ENCODE data around the gene RAB1A.

The RAB1A gene

DNA sequence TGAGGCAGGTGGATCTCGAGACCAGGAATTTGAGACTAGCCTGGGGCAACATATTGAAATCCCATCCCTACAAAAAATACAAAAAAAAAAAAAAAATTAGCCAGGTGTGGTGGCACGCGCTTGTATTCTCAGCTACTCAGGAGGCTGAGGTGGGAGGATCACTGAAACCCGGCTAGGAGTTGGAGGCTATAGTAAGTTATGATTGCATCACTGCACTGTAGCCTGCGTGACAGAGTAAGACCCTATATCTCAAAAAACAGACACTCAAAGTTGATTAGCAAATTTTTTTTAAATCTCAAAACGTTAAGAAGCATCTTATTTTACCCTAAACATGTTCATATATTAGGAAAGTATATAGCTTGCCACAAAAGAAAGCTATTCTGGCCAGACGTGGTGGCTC lies 7.6 kb downstream of the RAB1A start:
- no peak overlapping the region for H3K9ac ChIP-seq (ENCODE audit: low read length)
- no peaks in the 10 kb centered on the region for H3K9me3 ChIP-seq (ENCODE audit: insufficient read depth, low read depth, low read length)
- no peaks in the 10 kb centered on the region for H3K79me1 ChIP-seq (ENCODE audit: low read length)
- H3K23ac ChIP-seq (ENCODE audit: low read length) = no peak overlapping the region
- H3K36me3 ChIP-seq (ENCODE audit: control insufficient read depth in 1 of 2, insufficient read depth in 2 of 2, low read length in 2 of 2) = peaks cover 0 to 2% of the 10 kb centered on the region in 2 experiments
- peak in 1 of 2 donors; percentile 26 for DNase-seq
- H2AFZ ChIP-seq (ENCODE audit: insufficient read depth, low read length, poor library complexity) = no peak overlapping the region
- H3K14ac ChIP-seq (ENCODE audit: low read length) = no peak overlapping the region
- H3K79me2 ChIP-seq (ENCODE audit: control insufficient read depth, insufficient read depth, low read length, poor library complexity) = peaks cover 53% of the 10 kb centered on the region
- H4K91ac ChIP-seq (ENCODE audit: low read depth, low read length) = no peak overlapping the region
- H3K4me2 ChIP-seq (ENCODE audit: low read length) = no peak overlapping the region
- H2BK5ac ChIP-seq (ENCODE audit: low read depth, low read length, poor library complexity) = no peak overlapping the region
- H3K4me1 ChIP-seq (ENCODE audit: control insufficient read depth in 1 of 2, insufficient read depth in 2 of 2, low read length in 2 of 2) = peaks cover 0 to 6% of the 10 kb centered on the region in 2 experiments
- no peak overlapping the region for H3K4me3 ChIP-seq (ENCODE audit: low read depth, low read length)
- no peaks in the 10 kb centered on the region for H3K27me3 ChIP-seq (ENCODE audit: insufficient read depth, low read length)
- H4K12ac ChIP-seq (ENCODE audit: low read depth, low read length) = no peak overlapping the region
- WGBS (ENCODE audit: extremely low coverage, insufficient coverage, insufficient read length) = no CpG with 5 or more reads among the region's 7 CpGs
- H3K18ac ChIP-seq (ENCODE audit: low read length) = no peak overlapping the region
- H2AK5ac ChIP-seq (ENCODE audit: low read length) = no peak overlapping the region
- no peak overlapping the region for H2BK12ac ChIP-seq (ENCODE audit: low read length)
- H2BK120ac ChIP-seq (ENCODE audit: insufficient read depth, low read length, poor library complexity) = no peak overlapping the region
- H4K8ac ChIP-seq (ENCODE audit: low read depth, low read length) = no peak overlapping the region
- no peak overlapping the region for H3K27ac ChIP-seq (ENCODE audit: low read depth, low read length)
- H3K4ac ChIP-seq (ENCODE audit: low read depth, low read length) = peak overlapping the region; percentile 97

DNA sequence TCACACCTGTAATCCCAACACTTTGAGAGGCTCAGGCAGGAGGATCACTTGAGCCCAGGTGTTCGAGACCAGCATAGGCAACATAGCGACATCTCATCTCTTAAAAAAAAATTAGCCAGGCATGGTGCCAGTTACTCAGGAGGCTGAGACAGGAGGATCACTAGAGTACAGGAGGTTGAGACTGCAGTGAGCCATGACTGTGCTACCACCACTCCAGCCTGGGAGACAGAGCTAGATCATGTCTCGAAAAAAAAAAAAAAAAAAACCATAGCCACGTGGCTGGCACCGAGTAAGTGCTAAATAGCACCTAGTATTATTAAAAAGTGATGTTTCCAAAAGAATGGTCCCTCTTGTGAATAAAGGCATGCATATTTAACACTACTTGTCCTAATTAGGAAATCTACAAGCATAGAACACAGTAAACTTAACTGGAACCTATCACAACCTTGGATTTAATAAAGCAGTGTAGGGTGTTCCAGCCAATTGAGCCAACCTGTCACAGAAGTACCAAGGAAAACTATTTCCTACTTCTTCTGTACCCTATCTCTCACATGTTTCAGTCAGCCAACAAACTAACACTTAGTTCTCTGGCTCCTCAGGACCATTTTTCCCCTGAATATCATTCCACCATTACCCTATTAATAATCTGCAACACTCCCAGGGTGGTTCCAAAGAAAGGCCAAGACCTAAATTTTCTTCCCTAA lies 8.8 kb downstream of the RAB1A start:
- H2AFZ ChIP-seq (ENCODE audit: insufficient read depth, low read length, poor library complexity) = no peak overlapping the region
- no peaks in the 10 kb centered on the region for H3K79me1 ChIP-seq (ENCODE audit: low read length)
- H3K23ac ChIP-seq (ENCODE audit: low read length) = no peak overlapping the region
- no peak overlapping the region for H2BK12ac ChIP-seq (ENCODE audit: low read length)
- no CpG with 5 or more reads among the region's 5 CpGs for WGBS (ENCODE audit: extremely low coverage, insufficient coverage, insufficient read length)
- no peaks in the 10 kb centered on the region for H3K9me3 ChIP-seq (ENCODE audit: insufficient read depth, low read depth, low read length)
- H3K36me3 ChIP-seq (ENCODE audit: control insufficient read depth in 1 of 2, insufficient read depth in 2 of 2, low read length in 2 of 2) = peaks cover 0 to 2% of the 10 kb centered on the region in 2 experiments
- peaks cover 0 to 6% of the 10 kb centered on the region in 2 experiments for H3K4me1 ChIP-seq (ENCODE audit: control insufficient read depth in 1 of 2, insufficient read depth in 2 of 2, low read length in 2 of 2)
- H3K14ac ChIP-seq (ENCODE audit: low read length) = no peak overlapping the region
- H3K4me3 ChIP-seq (ENCODE audit: low read depth, low read length) = no peak overlapping the region
- H2BK5ac ChIP-seq (ENCODE audit: low read depth, low read length, poor library complexity) = no peak overlapping the region
- H2AK5ac ChIP-seq (ENCODE audit: low read length) = no peak overlapping the region
- no peak overlapping the region for H4K91ac ChIP-seq (ENCODE audit: low read depth, low read length)
- peak overlapping the region; percentile 87 for H3K4ac ChIP-seq (ENCODE audit: low read depth, low read length)
- H3K9ac ChIP-seq (ENCODE audit: low read length) = no peak overlapping the region
- H3K27me3 ChIP-seq (ENCODE audit: insufficient read depth, low read length) = no peaks in the 10 kb centered on the region
- H3K4me2 ChIP-seq (ENCODE audit: low read length) = no peak overlapping the region
- H3K27ac ChIP-seq (ENCODE audit: low read depth, low read length) = no peak overlapping the region
- H3K79me2 ChIP-seq (ENCODE audit: control insufficient read depth, insufficient read depth, low read length, poor library complexity) = peaks cover 55% of the 10 kb centered on the region
- H3K18ac ChIP-seq (ENCODE audit: low read length) = no peak overlapping the region
- no peak overlapping the region for H2BK120ac ChIP-seq (ENCODE audit: insufficient read depth, low read length, poor library complexity)
- no peak overlapping the region for H4K8ac ChIP-seq (ENCODE audit: low read depth, low read length)
- no peak for DNase-seq
- H4K12ac ChIP-seq (ENCODE audit: low read depth, low read length) = no peak overlapping the region

DNA sequence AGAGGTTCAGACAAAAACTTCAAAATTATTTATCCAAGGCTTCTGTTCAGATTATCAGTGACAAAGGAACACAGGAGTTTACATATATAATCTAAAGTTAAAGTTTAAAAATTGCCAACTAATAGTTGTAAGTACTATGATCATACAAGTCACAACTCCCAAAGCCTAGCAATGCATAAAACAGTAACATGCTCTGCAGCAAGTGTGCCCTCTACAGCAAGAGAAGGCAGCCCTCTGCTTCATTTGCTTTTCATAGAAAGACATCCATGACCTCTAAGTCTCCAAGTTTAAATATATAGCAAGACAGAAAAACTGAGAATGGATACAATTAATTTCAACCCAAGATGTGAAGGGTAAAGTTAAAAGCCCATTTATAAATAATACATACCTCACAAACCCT lies 13.3 kb downstream of the RAB1A start:
- Histone ChIP-seq H3K18ac (ENCODE audit: low read length) (no peak overlapping the region), H3K4me1 (ENCODE audit: control insufficient read depth in 1 of 2, insufficient read depth in 2 of 2, low read length in 2 of 2) (no peaks in the 10 kb centered on the region), H2BK12ac (ENCODE audit: low read length) (no peak overlapping the region), H2BK5ac (ENCODE audit: low read depth, low read length, poor library complexity) (no peak overlapping the region), H2AFZ (ENCODE audit: insufficient read depth, low read length, poor library complexity) (no peak overlapping the region), H3K27me3 (ENCODE audit: insufficient read depth, low read length) (no peaks in the 10 kb centered on the region), H3K79me1 (ENCODE audit: low read length) (no peaks in the 10 kb centered on the region), H3K9ac (ENCODE audit: low read length) (no peak overlapping the region), H4K8ac (ENCODE audit: low read depth, low read length) (no peak overlapping the region), H3K14ac (ENCODE audit: low read length) (no peak overlapping the region), H3K4me2 (ENCODE audit: low read length) (no peak overlapping the region), H3K4ac (ENCODE audit: low read depth, low read length) (peak overlapping the region; percentile 93), H3K23ac (ENCODE audit: low read length) (no peak overlapping the region), H2BK120ac (ENCODE audit: insufficient read depth, low read length, poor library complexity) (no peak overlapping the region), H3K27ac (ENCODE audit: low read depth, low read length) (no peak overlapping the region), H3K36me3 (ENCODE audit: control insufficient read depth in 1 of 2, insufficient read depth in 2 of 2, low read length in 2 of 2) (peaks cover 0 to 2% of the 10 kb centered on the region in 2 experiments), H3K9me3 (ENCODE audit: insufficient read depth, low read depth, low read length) (no peaks in the 10 kb centered on the region), H4K91ac (ENCODE audit: low read depth, low read length) (no peak overlapping the region), H2AK5ac (ENCODE audit: low read length) (no peak overlapping the region), H4K12ac (ENCODE audit: low read depth, low read length) (no peak overlapping the region), H3K4me3 (ENCODE audit: low read depth, low read length) (no peak overlapping the region), H3K79me2 (ENCODE audit: control insufficient read depth, insufficient read depth, low read length, poor library complexity) (peaks cover 37% of the 10 kb centered on the region)
- no peak for DNase-seq

DNA sequence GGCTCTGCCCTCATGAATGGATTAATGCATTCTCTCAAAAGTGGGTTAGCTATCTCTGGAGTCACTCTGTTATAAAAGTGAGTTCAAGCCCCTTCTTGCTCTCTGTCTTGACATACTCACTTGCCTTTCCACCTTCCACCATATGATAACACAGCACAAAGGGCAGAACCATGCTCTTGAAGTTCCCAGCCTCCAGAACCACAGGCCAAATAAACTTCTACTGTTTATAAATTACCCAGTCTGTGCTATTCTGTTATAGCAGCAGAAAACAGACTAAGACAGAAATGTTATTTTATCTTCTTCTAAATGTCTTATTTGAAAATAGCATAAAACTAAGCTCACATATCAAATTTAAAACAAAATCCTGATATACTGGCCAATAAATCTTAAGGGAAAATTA lies 15.0 kb downstream of the RAB1A start:
- H3K27ac ChIP-seq (ENCODE audit: low read depth, low read length) = no peak overlapping the region
- H3K4me3 ChIP-seq (ENCODE audit: low read depth, low read length) = no peak overlapping the region
- no peak for DNase-seq
- H3K4me1 ChIP-seq (ENCODE audit: control insufficient read depth in 1 of 2, insufficient read depth in 2 of 2, low read length in 2 of 2) = no peaks in the 10 kb centered on the region
- no peak overlapping the region for H2BK120ac ChIP-seq (ENCODE audit: insufficient read depth, low read length, poor library complexity)
- H4K12ac ChIP-seq (ENCODE audit: low read depth, low read length) = no peak overlapping the region
- no peaks in the 10 kb centered on the region for H3K9me3 ChIP-seq (ENCODE audit: insufficient read depth, low read depth, low read length)
- no peak overlapping the region for H3K23ac ChIP-seq (ENCODE audit: low read length)
- H3K79me2 ChIP-seq (ENCODE audit: control insufficient read depth, insufficient read depth, low read length, poor library complexity) = peaks cover 32% of the 10 kb centered on the region
- no peak overlapping the region for H3K18ac ChIP-seq (ENCODE audit: low read length)
- no peak overlapping the region for H2BK5ac ChIP-seq (ENCODE audit: low read depth, low read length, poor library complexity)
- no peak overlapping the region for H3K4me2 ChIP-seq (ENCODE audit: low read length)
- H3K9ac ChIP-seq (ENCODE audit: low read length) = no peak overlapping the region
- no peak overlapping the region for H3K14ac ChIP-seq (ENCODE audit: low read length)
- H4K91ac ChIP-seq (ENCODE audit: low read depth, low read length) = no peak overlapping the region
- H2BK12ac ChIP-seq (ENCODE audit: low read length) = no peak overlapping the region
- H3K79me1 ChIP-seq (ENCODE audit: low read length) = no peaks in the 10 kb centered on the region
- H3K27me3 ChIP-seq (ENCODE audit: insufficient read depth, low read length) = no peaks in the 10 kb centered on the region
- H2AFZ ChIP-seq (ENCODE audit: insufficient read depth, low read length, poor library complexity) = no peak overlapping the region
- H3K36me3 ChIP-seq (ENCODE audit: control insufficient read depth in 1 of 2, insufficient read depth in 2 of 2, low read length in 2 of 2) = peaks cover 0 to 5% of the 10 kb centered on the region in 2 experiments
- H4K8ac ChIP-seq (ENCODE audit: low read depth, low read length) = no peak overlapping the region
- H2AK5ac ChIP-seq (ENCODE audit: low read length) = no peak overlapping the region
- H3K4ac ChIP-seq (ENCODE audit: low read depth, low read length) = peak overlapping the region; percentile 96
